GM21526 (cell line): ENCODE results near the gene ULK4.
A peak's percentile ranks its signal among the peaks of the same experiment; 100 is the strongest.
"Not testable (repeated sequence)": the region's sequence is repeated elsewhere in the genome, so short reads cannot be mapped to it uniquely, and the experiment has no call there.

Source experiments
- ATAC-seq: cut with Tn5 transposase; IDR thresholded peaks from one replicate; pipeline ENCODE4 v1.9.1; 2021; ENCODE audit warnings: moderate library complexity; ENCODE audit not compliant: unreplicated experiment, low FRiP score

ULK4 gene

GRCh38 chr3:41592753-41593510, 369.0 kb downstream of the ULK4 start:
- ATAC-seq = no peak

- ATAC-seq = no peak
Measured at GRCh38 chr3:41583014-41583413, 378.9 kb downstream of the ULK4 start.

GRCh38 chr3:41581700-41582099, 380.2 kb downstream of the ULK4 start:
- peak; percentile 92 for ATAC-seq

GRCh38 chr3:41580274-41580959, 381.5 kb downstream of the ULK4 start:
- no peak for ATAC-seq

GRCh38 chr3:41579861-41580260, 382.0 kb downstream of the ULK4 start:
- ATAC-seq = no peak

GRCh38 chr3:41578798-41579197, 383.1 kb downstream of the ULK4 start:
- ATAC-seq = no peak

GRCh38 chr3:41575724-41576123, 386.2 kb downstream of the ULK4 start:
- no peak for ATAC-seq

GRCh38 chr3:41574900-41575299, 387.0 kb downstream of the ULK4 start:
- no peak for ATAC-seq

GRCh38 chr3:41573591-41573990, 388.3 kb downstream of the ULK4 start:
- no peak for ATAC-seq

GRCh38 chr3:41572092-41572491, 389.8 kb downstream of the ULK4 start:
- ATAC-seq = no peak

GRCh38 chr3:41569632-41570305, 392.1 kb downstream of the ULK4 start:
- ATAC-seq = no peak

- no peak for ATAC-seq
Measured at GRCh38 chr3:41565948-41566514, 395.9 kb downstream of the ULK4 start.

- ATAC-seq = no peak
Measured at GRCh38 chr3:41565003-41565402, 396.9 kb downstream of the ULK4 start.

- ATAC-seq = not testable (repeated sequence)
Measured at GRCh38 chr3:41556245-41556644, 405.7 kb downstream of the ULK4 start.

GRCh38 chr3:41532976-41533375, 428.9 kb downstream of the ULK4 start:
- no peak for ATAC-seq

- no peak for ATAC-seq
Measured at GRCh38 chr3:41526995-41527573, 434.8 kb downstream of the ULK4 start.

- peak; percentile 35 for ATAC-seq
Measured at GRCh38 chr3:41525303-41526064, 436.4 kb downstream of the ULK4 start.

- no peak for ATAC-seq
Measured at GRCh38 chr3:41523897-41524296, 438.0 kb downstream of the ULK4 start.

- ATAC-seq = peak; percentile 60
Measured at GRCh38 chr3:41522612-41523011, 439.3 kb downstream of the ULK4 start.

GRCh38 chr3:41521010-41521655, 440.8 kb downstream of the ULK4 start:
- ATAC-seq = no peak
